Measurements from ENCODE around the gene C11orf68. TPM values are rescaled to one million over a fixed set of nuclear protein-coding genes. Genes with fewer than 3 reads are reported as not detected.
A peak's percentile ranks its signal among the peaks of the same experiment; 100 is the strongest.

C11orf68 gene
- total RNA-seq, 2 experiments from 2014 or later, result 21.4 to 22.9 TPM

DNA sequence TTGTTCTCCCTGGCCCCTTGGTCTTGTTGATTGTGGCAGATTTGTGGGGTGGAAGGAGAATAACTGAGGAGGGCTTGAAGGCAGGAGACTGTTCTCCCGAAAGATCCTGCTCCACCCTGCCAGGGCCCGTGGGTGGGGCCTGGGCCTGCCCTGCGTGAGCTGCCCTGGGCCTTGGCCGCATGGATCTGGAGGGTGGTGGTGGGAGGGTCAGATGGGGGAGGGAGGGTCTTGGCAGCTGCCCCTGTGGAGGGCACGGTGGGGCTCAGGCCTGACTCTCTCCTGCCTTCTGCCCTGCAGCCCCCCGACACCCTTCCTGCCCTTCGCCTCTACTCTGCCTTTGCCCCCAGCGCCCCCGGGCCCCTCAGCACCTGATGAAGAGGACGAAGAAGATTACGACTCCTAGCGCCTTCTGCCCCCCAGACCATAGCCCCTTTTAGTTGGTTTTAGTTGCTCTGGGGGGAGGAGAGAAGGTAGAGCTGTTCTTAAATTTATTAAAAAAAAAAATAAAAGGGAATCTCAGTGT, 2.2 kb upstream of the C11orf68 start:
- no peak for DNase-seq
- POLR2A ChIA-PET, result no interaction called here
- no peaks in the 10 kb centered on the region for H3K27me3 Mint-ChIP-seq
- CTCF ChIA-PET, result interaction anchor here (0.6 to 0.8 kb wide), 3 partner anchors 34 to 54 kb away, joined by 3 to 4 read pairs (median 3); no protein-coding TSS in a partner anchor
- H3K4me1 Mint-ChIP-seq, result peaks cover 28% of the 10 kb centered on the region
- H3K4me3 Mint-ChIP-seq, result peak overlapping the region; percentile 91
- H3K9me3 Mint-ChIP-seq (ENCODE audit: low read depth), result no peaks in the 10 kb centered on the region
- peaks cover 15% of the 10 kb centered on the region for H3K36me3 Mint-ChIP-seq (ENCODE audit: low read depth)
- no peak for ATAC-seq
- H3K27ac Mint-ChIP-seq, result no peak overlapping the region
- intact Hi-C loops (cut with DNase I, micrococcal nuclease), result no loop called here

DNA sequence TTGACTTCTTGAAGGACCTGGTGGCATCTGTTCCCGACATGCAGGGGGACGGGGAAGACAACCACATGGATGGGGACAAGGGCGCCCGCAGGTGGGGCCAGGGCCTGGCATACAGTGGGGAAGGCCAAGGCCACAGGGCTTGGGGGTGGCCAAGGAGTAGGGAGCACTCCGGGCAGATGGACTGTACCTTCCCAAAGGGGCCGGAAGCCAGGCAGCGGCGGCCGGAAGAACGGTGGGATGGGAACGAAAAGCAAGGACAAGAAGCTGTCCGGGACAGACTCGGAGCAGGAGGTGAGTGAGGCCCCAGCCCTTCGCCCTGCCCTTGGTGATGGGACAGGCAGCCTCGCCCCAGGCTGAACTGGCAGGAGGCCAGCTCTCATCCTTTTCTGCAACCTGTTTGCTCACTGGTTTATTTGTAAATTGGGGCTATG, 1.5 kb upstream of the C11orf68 start:
- ChIA-PET POLR2A (no interaction called here), CTCF (interaction anchor here (0.9 kb wide), 1 partner anchor 69 kb away, joined by 4 read pairs; no protein-coding TSS in a partner anchor)
- Mint-ChIP-seq H3K4me1 (peaks cover 30% of the 10 kb centered on the region), H3K27me3 (no peaks in the 10 kb centered on the region), H3K9me3 (ENCODE audit: low read depth) (no peaks in the 10 kb centered on the region), H3K4me3 (peak overlapping the region; percentile 91), H3K27ac (peak overlapping the region; percentile 88), H3K36me3 (ENCODE audit: low read depth) (peaks cover 15% of the 10 kb centered on the region)
- ATAC-seq (no peak), DNase-seq (no peak)
- intact Hi-C loops (cut with DNase I, micrococcal nuclease), result no loop called here

DNA sequence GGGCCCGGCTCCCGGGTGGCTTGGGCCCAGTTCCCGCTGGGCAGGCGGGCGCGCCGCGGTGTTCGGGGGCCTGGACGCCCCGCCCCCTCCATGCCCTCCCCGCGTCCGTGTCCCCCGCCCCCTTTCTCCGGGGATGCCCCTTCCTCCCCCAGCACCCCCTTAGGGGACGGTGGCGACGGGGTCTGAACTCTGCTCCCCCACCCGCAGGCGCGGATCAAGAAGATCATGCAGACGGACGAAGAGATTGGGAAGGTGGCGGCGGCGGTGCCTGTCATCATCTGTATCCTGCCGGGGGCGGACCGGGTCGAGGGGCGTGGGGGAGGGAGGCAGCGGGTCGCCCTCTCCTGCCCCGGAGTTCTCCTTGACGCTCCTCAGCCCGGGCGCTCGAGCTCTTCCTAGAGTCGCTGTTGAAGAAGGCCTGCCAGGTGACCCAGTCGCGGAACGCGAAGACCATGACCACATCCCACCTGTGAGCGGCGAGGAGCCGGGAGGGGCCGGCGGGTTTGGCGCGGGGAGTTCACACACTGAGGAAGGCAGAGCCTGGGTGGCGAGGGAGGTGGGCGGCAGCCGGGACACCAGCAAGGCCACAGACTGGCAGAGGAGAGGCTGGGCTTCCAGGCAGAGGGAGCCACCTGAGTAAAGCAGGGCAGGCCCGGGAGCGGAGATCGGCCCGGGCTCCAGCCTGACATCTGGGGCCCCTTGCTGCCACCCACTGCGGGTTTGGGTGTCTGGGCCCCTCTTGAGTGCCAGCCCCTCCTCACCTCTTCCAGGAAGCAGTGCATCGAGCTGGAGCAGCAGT, 910 bp upstream of the C11orf68 start:
- peak; percentile 79 for DNase-seq
- no peaks in the 10 kb centered on the region for H3K9me3 Mint-ChIP-seq (ENCODE audit: low read depth)
- H3K27ac Mint-ChIP-seq, result peak overlapping the region; percentile 88
- H3K36me3 Mint-ChIP-seq (ENCODE audit: low read depth), result peaks cover 15% of the 10 kb centered on the region
- intact Hi-C loops (cut with DNase I, micrococcal nuclease), result loop anchor here (1.0 to 2.0 kb wide), 22 partner anchors 9 to 395 kb away; partner anchors contain the start of genes CFL1 (in 2 of the 2), FIBP (in 2 of the 2), FOSL1 (in 2 of the 2) and SART1 (in 2 of the 2)
- ChIA-PET POLR2A (no interaction called here), CTCF (interaction anchor here (0.6 to 0.9 kb wide), 2 partner anchors 70 to 131 kb away, joined by 4 read pairs; no protein-coding TSS in a partner anchor)
- no peaks in the 10 kb centered on the region for H3K27me3 Mint-ChIP-seq
- ATAC-seq, result peak; percentile 40
- peak overlapping the region; percentile 91 for H3K4me3 Mint-ChIP-seq
- peaks cover 35% of the 10 kb centered on the region for H3K4me1 Mint-ChIP-seq

DNA sequence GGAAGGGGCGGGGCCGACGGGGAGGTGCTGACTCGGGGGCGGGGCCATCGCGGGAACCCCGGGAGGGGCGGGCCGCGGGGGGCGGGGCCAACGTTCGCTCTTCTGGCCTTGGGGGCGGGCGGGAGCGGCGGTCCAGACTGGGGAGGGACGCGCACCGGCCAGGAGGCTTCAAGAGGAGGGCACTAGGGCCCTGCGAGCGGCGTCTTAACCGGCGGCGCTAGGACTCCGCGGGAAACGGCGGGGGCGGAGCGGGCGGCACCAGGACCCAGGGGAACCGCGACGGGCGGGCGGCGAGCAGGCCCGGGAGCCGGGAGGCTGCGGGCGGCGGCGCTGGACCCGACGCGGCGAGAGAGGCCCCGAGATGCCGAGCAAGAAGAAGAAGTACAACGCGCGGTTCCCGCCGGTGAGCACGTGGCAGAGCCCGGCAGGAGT, 295 bp upstream of the C11orf68 start, which contains the start of gene DRAP1:
TSS of gene DRAP1 (plus strand) at position 286 of the 432 bp plus-strand sequence. CDS start at position 362, 76 bp downstream.
- ChIA-PET POLR2A (no interaction called here), CTCF (interaction anchor here (0.6 kb wide), 1 partner anchor 132 kb away, joined by 4 read pairs; no protein-coding TSS in a partner anchor)
- peak within 1 kb of the TSS; percentile 88 for H3K27ac Mint-ChIP-seq
- no peaks in the 10 kb centered on the region for H3K27me3 Mint-ChIP-seq
- H3K4me3 Mint-ChIP-seq, result peak within 1 kb of the TSS; percentile 91
- H3K9me3 Mint-ChIP-seq (ENCODE audit: low read depth), result no peaks in the 10 kb centered on the region
- ATAC-seq, result peak; percentile 94
- intact Hi-C loops (cut with DNase I, micrococcal nuclease), result loop anchor here (1.0 to 2.0 kb wide), 22 partner anchors 9 to 395 kb away; partner anchors contain the start of genes CFL1 (in 2 of the 2), FIBP (in 2 of the 2), FOSL1 (in 2 of the 2) and SART1 (in 2 of the 2)
- peaks cover 35% of the 10 kb centered on the region for H3K4me1 Mint-ChIP-seq
- H3K36me3 Mint-ChIP-seq (ENCODE audit: low read depth), result peaks cover 14% of the 10 kb centered on the region
- peak; percentile 100 for DNase-seq

DNA sequence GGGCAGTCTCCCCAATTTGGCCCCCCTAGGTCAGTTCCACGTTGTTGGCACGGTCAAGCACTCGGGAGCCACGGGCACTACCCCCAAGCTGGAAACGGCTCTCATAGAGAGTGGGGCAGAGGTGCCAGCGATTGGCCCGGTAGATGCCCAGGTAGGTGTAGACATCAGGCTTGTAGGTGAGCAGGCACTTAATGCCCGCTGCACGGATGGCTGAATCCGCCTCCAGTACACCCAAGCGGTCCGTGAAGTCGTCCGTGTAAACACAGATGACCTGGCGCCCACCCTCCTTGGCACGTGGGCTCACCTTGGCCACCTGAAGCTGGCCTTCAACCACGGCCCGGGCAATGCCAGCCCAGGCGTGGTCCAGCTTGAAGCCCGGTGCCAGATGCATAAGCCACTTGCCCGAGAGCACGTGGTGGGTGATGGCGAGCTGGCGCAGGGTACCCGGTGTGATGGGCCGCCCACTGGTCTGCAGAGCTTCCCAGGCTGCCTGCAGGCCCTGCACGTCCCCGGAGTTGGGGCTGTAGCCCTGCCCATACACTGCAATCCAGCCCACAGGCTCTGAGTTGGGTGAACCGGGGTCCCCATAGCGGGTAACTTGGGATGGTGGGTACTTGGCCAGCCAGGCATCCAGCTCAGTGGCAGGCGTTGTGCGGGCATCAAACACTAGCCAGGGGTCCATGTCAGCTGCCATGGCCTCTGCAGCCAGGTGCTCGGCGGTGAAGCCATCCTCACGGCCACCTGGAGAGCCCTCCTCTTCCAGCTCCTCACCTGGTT, 1.2 kb downstream of the C11orf68 start:
- no peak for ATAC-seq
- H3K27me3 Mint-ChIP-seq, result no peaks in the 10 kb centered on the region
- H3K4me1 Mint-ChIP-seq, result peaks cover 35% of the 10 kb centered on the region
- DNase-seq, result no peak
- intact Hi-C loops (cut with DNase I, micrococcal nuclease), result loop anchor here (2.0 kb wide), 4 partner anchors 29 to 343 kb away; partner anchors contain the start of genes CFL1 (in 1 of the 2), FIBP (in 1 of the 2) and SART1 (in 1 of the 2)
- peak overlapping the region; percentile 86 for H3K27ac Mint-ChIP-seq
- ChIA-PET POLR2A (interaction anchor here (0.6 to 1.0 kb wide), 3 partner anchors 18 to 85 kb away, joined by 3 to 5 read pairs (median 3); partner anchors contain the start of genes CCDC85B and FOSL1), CTCF (interaction anchor here (0.6 to 1.8 kb wide), 7 partner anchors 9 to 200 kb away, joined by 3 to 10 read pairs (median 5); partner anchors contain the start of genes CCDC85B, FIBP, FOSL1 and MUS81)
- no peaks in the 10 kb centered on the region for H3K9me3 Mint-ChIP-seq (ENCODE audit: low read depth)
- H3K4me3 Mint-ChIP-seq, result peak overlapping the region; percentile 91
- peaks cover 11% of the 10 kb centered on the region for H3K36me3 Mint-ChIP-seq (ENCODE audit: low read depth)

DNA sequence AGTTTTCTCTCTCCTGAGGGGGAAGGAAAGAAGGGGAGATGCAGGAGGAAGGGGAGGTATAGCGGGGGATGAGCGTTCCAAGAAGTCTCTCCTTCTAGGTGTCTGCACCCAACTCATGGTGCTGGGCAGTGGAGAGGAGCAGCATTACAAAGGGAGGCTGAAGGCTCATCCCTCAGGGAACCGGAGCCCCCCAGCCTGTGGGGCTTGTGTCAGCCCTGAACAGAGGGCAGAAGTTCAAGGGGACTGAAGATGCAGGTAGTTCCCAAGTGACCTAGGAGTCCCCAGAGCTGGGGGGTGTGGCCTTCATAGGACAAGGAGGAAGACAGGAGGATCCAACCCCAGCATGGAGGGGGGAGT, 1.8 kb downstream of the C11orf68 start:
- Mint-ChIP-seq H3K27ac (peak overlapping the region; percentile 58), H3K4me3 (peak overlapping the region; percentile 91), H3K4me1 (peaks cover 31% of the 10 kb centered on the region), H3K36me3 (ENCODE audit: low read depth) (peaks cover 6% of the 10 kb centered on the region), H3K27me3 (no peaks in the 10 kb centered on the region), H3K9me3 (ENCODE audit: low read depth) (no peaks in the 10 kb centered on the region)
- intact Hi-C loops (cut with DNase I, micrococcal nuclease), result no loop called here
- ChIA-PET CTCF (interaction anchor here (0.7 to 1.8 kb wide), 4 partner anchors 8 to 57 kb away, joined by 4 to 10 read pairs (median 6); partner anchors contain the start of genes CCDC85B, FIBP and MUS81), POLR2A (no interaction called here)
- DNase-seq (no peak), ATAC-seq (no peak)

DNA sequence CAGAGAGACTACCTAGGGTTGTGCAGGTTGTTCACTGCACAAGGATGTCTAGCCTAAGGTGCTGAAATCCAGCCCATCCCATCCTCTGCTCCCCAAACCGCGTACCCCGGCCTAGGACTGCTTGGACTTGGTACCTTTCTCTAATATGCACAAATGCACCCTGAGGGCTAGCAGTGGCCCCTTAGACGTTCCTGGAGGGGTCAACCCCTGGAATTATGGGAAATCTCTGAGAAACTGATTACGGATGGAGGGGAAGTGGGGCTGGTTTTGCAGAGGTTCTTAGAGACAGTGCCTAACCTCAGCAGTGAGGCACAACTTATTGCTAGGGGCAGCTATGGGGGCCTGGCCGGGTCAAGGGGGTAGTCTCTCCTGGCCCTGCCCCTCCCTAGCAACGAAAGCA, 2.5 kb downstream of the C11orf68 start:
- ATAC-seq (no peak), DNase-seq (no peak)
- H3K9me3 Mint-ChIP-seq (ENCODE audit: low read depth), result no peaks in the 10 kb centered on the region
- POLR2A ChIA-PET, result interaction anchor here (1.0 kb wide), 1 partner anchor 23 kb away, joined by 6 read pairs; no protein-coding TSS in a partner anchor
- H3K27ac Mint-ChIP-seq, result peak overlapping the region; percentile 58
- CTCF ChIA-PET, result interaction anchor here (0.7 to 1.3 kb wide), 3 partner anchors 26 to 473 kb away, joined by 3 to 5 read pairs (median 3); partner anchors contain the start of gene CCDC85B
- intact Hi-C loops (cut with DNase I, micrococcal nuclease), result no loop called here
- H3K27me3 Mint-ChIP-seq, result peaks cover 2% of the 10 kb centered on the region
- peaks cover 27% of the 10 kb centered on the region for H3K4me1 Mint-ChIP-seq
- H3K4me3 Mint-ChIP-seq, result peak overlapping the region; percentile 91
- H3K36me3 Mint-ChIP-seq (ENCODE audit: low read depth), result peaks cover 2% of the 10 kb centered on the region

DNA sequence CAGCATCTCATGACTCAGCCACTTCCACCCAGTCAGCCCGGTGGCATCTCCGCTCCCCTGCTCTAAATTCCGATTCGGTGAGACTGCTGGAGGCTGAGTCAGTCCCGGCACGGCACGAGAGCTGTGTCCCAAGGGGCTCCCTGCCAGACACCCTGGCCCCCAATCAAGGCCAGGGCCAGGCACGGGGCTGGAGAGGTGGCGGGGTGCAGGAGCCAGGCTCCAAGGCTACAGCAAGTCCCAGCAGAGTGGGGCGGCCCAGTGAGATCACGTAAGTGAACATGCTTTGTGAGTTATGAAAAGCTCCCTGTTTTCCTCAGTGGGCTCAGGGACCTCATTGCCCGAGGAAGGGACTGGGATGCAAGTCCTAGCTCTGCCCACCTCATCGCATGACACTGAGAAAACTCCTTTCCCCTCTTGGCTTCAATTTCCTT, 3.0 kb downstream of the C11orf68 start:
- CTCF ChIA-PET, result interaction anchor here (0.7 to 1.3 kb wide), 3 partner anchors 26 to 473 kb away, joined by 3 to 5 read pairs (median 3); partner anchors contain the start of gene CCDC85B
- peaks cover 2% of the 10 kb centered on the region for H3K27me3 Mint-ChIP-seq
- no peak for ATAC-seq

DNA sequence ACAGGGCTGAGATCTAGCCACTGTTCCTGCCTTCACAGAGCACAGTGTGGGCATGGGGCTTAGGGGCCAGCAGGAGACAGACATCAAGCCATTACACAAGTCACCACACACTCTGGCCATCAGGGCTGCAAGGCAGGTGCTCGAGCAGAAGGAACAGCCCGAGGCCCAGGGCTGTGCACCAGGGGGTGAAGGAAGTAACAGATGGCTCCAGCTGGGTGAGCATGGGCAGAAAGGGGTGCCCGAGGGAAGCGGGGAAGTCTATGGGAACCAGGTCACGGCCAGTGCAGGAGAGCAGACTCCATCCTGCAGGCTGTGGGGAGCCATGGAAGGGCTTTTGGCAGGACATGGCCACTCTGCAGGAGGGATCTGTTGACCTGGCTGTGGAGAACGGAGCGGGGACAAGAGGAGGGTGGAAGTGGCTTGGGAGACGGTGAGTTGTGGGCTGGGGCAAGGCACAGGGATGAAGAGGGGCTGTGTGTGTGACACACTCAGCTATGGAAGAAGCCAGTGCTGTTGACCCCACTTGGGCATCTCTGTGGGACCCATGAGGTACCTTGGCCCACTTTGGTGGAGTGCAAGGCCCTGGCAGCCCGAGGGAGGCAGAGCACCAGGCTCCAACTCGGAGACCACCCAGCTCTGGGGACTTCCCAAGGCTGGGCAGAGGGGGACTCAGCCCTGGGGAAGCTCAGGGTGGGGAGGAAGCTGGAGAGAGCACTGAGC, 3.6 kb downstream of the C11orf68 start:
- Mint-ChIP-seq H3K27me3 (peaks cover 2% of the 10 kb centered on the region), H3K36me3 (ENCODE audit: low read depth) (peaks cover 2% of the 10 kb centered on the region), H3K4me1 (peaks cover 22% of the 10 kb centered on the region), H3K9me3 (ENCODE audit: low read depth) (no peaks in the 10 kb centered on the region), H3K27ac (peak overlapping the region; percentile 3), H3K4me3 (no peak overlapping the region)
- ChIA-PET POLR2A (interaction anchor here (1.0 kb wide), 1 partner anchor 21 kb away, joined by 6 read pairs; no protein-coding TSS in a partner anchor), CTCF (interaction anchor here (0.6 to 1.3 kb wide), 5 partner anchors 17 to 474 kb away, joined by 3 to 5 read pairs (median 3); partner anchors contain the start of gene CCDC85B)
- DNase-seq (no peak), ATAC-seq (no peak)
- intact Hi-C loops (cut with DNase I, micrococcal nuclease), result no loop called here

More for the DNA sequence above, 3.0 kb downstream of the C11orf68 start:
- POLR2A ChIA-PET, result interaction anchor here (1.0 kb wide), 1 partner anchor 22 kb away, joined by 6 read pairs; no protein-coding TSS in a partner anchor
- Mint-ChIP-seq H3K9me3 (ENCODE audit: low read depth) (no peaks in the 10 kb centered on the region), H3K4me1 (peaks cover 26% of the 10 kb centered on the region), H3K36me3 (ENCODE audit: low read depth) (peaks cover 2% of the 10 kb centered on the region), H3K4me3 (no peak overlapping the region), H3K27ac (no peak overlapping the region)
- intact Hi-C loops (cut with DNase I, micrococcal nuclease), result no loop called here
- peak; percentile 38 for DNase-seq

DNA sequence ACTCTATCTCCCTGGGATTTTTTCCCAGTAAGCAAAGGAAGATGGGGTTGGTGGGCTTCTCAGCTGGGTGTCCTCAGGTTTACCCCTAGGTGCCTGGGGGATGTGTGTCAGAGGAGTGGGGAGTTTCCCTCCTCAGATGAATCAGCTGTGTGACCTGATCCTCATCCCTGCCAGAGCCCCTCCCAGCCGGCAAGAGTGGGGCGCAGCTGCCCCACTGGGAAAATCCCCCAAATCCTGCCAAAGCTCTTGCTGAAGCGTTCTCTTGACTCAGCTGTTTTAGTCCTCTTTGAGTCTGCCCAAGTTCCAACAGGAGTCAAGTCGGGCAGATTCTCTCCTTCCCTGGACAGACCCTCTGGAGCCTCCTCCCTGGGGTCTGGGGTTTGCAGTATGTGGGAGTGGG, 6.0 kb downstream of the C11orf68 start:
- CTCF ChIA-PET, result interaction anchor here (0.6 to 1.2 kb wide), 4 partner anchors 11 to 318 kb away, joined by 3 to 4 read pairs (median 3); no protein-coding TSS in a partner anchor
- Mint-ChIP-seq H3K4me3 (no peak overlapping the region), H3K4me1 (peaks cover 23% of the 10 kb centered on the region), H3K36me3 (ENCODE audit: low read depth) (no peaks in the 10 kb centered on the region), H3K9me3 (ENCODE audit: low read depth) (no peaks in the 10 kb centered on the region), H3K27me3 (peaks cover 2% of the 10 kb centered on the region), H3K27ac (no peak overlapping the region)
- ATAC-seq, result no peak
- intact Hi-C loops (cut with DNase I, micrococcal nuclease), result no loop called here
- POLR2A ChIA-PET, result interaction anchor here (0.6 kb wide), 1 partner anchor 18 kb away, joined by 5 read pairs; no protein-coding TSS in a partner anchor
- no peak for DNase-seq
